Measurements from ENCODE around the gene CDC20B. TPM values are rescaled to one million over a fixed set of nuclear protein-coding genes. Genes with fewer than 3 reads are reported as not detected.

The CDC20B gene
- total RNA-seq, 1 experiment from 2014 or later = 0.08 TPM

GRCh38 chr5:55187370-55187769, 14.4 kb upstream of the CDC20B start:
- peak; percentile 89 for ATAC-seq
- H3K27me3 ChIP-seq (ENCODE audit: control insufficient read depth, insufficient read depth, low read length) = peaks cover 7% of the 10 kb centered on the region; the same call in 1 of the 2 replicates
- intact Hi-C loops (cut with micrococcal nuclease; ENCODE audit: unreplicated experiment) = no loop called here

DNA sequence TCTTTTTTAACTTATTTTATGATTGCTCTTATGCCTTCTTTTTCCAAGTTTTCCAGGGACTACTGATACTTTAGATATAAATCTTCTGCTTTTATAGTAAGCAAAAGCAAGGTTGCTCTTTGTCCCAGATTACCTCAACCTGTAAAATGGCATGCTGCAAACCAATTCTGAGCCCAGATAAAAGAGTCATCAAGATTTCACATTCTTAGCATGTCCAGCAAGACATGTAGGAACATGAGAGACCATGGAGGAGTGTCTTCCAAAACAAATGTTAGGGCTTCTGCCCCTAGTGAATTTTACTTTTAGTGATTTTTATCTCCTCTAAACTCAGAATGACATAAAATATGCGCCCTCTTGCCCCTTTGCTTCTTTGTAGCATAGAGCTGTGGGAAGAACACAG, 7.0 kb upstream of the CDC20B start:
- TF ChIP-seq SIN3A (IDR thresholded peaks at IDR 0.05; ENCODE audit: borderline replicate concordance, insufficient read depth, low read depth, low read length) (no peak), CTCF (IDR thresholded peaks at IDR 0.05) (no peak), REST (IDR thresholded peaks at IDR 0.05; ENCODE audit: insufficient read depth in 1 of 2, low read depth in 2 of 2, low read length in 1 of 2) (no peak), TCF7L2 (IDR thresholded peaks at IDR 0.05; ENCODE audit: low read depth, low read length) (no peak), POLR2AphosphoS5 (IDR thresholded peaks at IDR 0.05; ENCODE audit: low read depth, low read length) (no peak)
- Histone ChIP-seq H3K27me3 (ENCODE audit: control insufficient read depth, insufficient read depth, low read length) (no peaks in the 10 kb centered on the region; the same call in 1 of the 2 replicates), H3K36me3 (ENCODE audit: control insufficient read depth, insufficient read depth, low read length) (no peaks in the 10 kb centered on the region), H3K4me3 (ENCODE audit: low read depth in 2 of 2, low read length in 2 of 2) (no peak overlapping the region), H3K4me1 (ENCODE audit: control insufficient read depth, insufficient read depth, low read length) (peaks cover 14% of the 10 kb centered on the region), H3K27ac (ENCODE audit: low read length) (no peak overlapping the region), H3K9me3 (ENCODE audit: control insufficient read depth, insufficient read depth, low read depth, low read length) (no peaks in the 10 kb centered on the region)
- CTCF ChIA-PET = interaction anchor here (0.6 kb wide), 1 partner anchor 871 kb away, joined by 3 read pairs; no protein-coding TSS in a partner anchor
- ATAC-seq (no peak), DNase-seq (ENCODE audit: low read depth, low spot score) (no peak)
- POLR2A ChIA-PET = no interaction called here
- intact Hi-C loops (cut with micrococcal nuclease; ENCODE audit: unreplicated experiment) = no loop called here
- no TSS peak for BruUV-seq (replicated peaks)
- in situ Hi-C loops (cut with HindIII; ENCODE audit: low pct_unique_long_range_greater_than_20kb, low sequenced_read_pairs) = no loop called here

More at GRCh38 chr5:55187370-55187769, 14.4 kb upstream of the CDC20B start:
- no peaks in the 10 kb centered on the region for H3K36me3 ChIP-seq (ENCODE audit: control insufficient read depth, insufficient read depth, low read length)
- H3K9me3 ChIP-seq (ENCODE audit: control insufficient read depth, insufficient read depth, low read depth, low read length) = no peaks in the 10 kb centered on the region
- no TSS peak for BruUV-seq (replicated peaks)
- POLR2A ChIA-PET = interaction anchor here (0.6 to 0.7 kb wide), 3 partner anchors 14 to 629 kb away, joined by 4 to 5 read pairs (median 5); partner anchors contain the start of gene DHX29
- DNase-seq (ENCODE audit: low read depth, low spot score) = no peak
- TF ChIP-seq SIN3A (IDR thresholded peaks at IDR 0.05; ENCODE audit: borderline replicate concordance, insufficient read depth, low read depth, low read length) (no peak), CTCF (IDR thresholded peaks at IDR 0.05) (peak; percentile 71), POLR2AphosphoS5 (IDR thresholded peaks at IDR 0.05; ENCODE audit: low read depth, low read length) (no peak)
- CTCF ChIA-PET = interaction anchor here (0.6 to 0.7 kb wide), 4 partner anchors 31 to 577 kb away, joined by 3 to 4 read pairs (median 3); no protein-coding TSS in a partner anchor
- no peak overlapping the region for H3K27ac ChIP-seq (ENCODE audit: low read length)
- in situ Hi-C loops (cut with HindIII; ENCODE audit: low pct_unique_long_range_greater_than_20kb, low sequenced_read_pairs) = no loop called here
- peaks cover 4% of the 10 kb centered on the region for H3K4me1 ChIP-seq (ENCODE audit: control insufficient read depth, insufficient read depth, low read length)
- no peak overlapping the region for H3K4me3 ChIP-seq (ENCODE audit: low read depth in 2 of 2, low read length in 2 of 2)
